BJ (cell line): ENCODE measurements around the gene LRRC51. TPM values are rescaled to one million over a fixed set of nuclear protein-coding genes. Genes with fewer than 3 reads are reported as not detected.

Source experiments
- CTCF ChIA-PET: fragments of 350-600 bp; formaldehyde crosslinking; extraction: SDS; loops from one replicate; lab custom pipeline; 2021; ENCODE audit warnings: antibody characterized with exemption, inconsistent platforms; lab: Yijun Ruan, JAX
- POLR2A ChIA-PET: fragments of 300-600 bp; sonication (Branson Sonifier 250); formaldehyde crosslinking; extraction: SDS; loops from one replicate; lab custom pipeline; 2021; ENCODE audit warnings: antibody characterized with exemption; lab: Charles Lee
- DNase-seq: peaks from one replicate; pipeline ENCODE4 v3.0.0-alpha.2; 2011; ENCODE audit warnings: low read depth
- H3K27me3 ChIP-seq: 2 replicates; pipeline ENCODE4 v1.6.0; 2011; ENCODE audit warnings: low read length; ENCODE audit not compliant: control insufficient read depth, insufficient read depth
- H3K36me3 ChIP-seq: 2 replicates; pipeline ENCODE4 v1.5.1; 2011; ENCODE audit warnings: low read length; ENCODE audit not compliant: control insufficient read depth, insufficient read depth
- H3K4me3 ChIP-seq: 2 replicates; pipeline ENCODE4 v1.5.1; 2011; ENCODE audit warnings: low read depth, mild to moderate bottlenecking, control low read depth, low read length
- CTCF ChIP-seq: IDR thresholded peaks from 2 replicates; pipeline ENCODE4 v1.5.1; 2011; ENCODE audit warnings: low read depth, mild to moderate bottlenecking, control low read depth, inconsistent platforms, low read length, moderate library complexity; ENCODE audit not compliant: insufficient read depth
- polyA plus RNA-seq: library from polyadenylated mRNA; depleted of rRNA; stranded (reverse); fragments of >200 nt; gene quantifications from 2 replicates; pipeline ENCODE4 v1.2.3, GENCODE V29; 2011

Gene LRRC51
- polyA plus RNA-seq, 1 experiment = 9.8 TPM

DNA sequence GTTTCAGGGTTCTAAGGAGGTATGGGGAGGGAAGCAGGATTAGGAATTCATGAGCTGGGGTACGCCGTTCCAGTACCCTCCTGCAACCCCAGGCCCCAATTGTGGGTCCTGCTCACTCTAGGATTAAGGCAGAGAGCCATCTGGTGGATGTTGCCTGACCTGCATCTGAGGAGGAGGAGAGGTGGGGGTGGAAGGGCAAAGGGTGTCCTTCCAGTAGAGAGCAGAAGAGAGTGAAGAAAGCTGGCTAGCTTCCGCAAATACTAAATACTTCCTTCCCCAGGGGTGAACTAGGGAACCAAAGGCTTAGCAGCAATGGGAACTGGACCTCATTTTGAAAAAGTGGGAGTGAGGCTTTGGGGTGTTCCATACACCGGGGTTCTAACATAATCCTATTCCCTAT, 10.6 kb downstream of the LRRC51 start:
- POLR2A ChIA-PET = interaction anchor here (1.1 kb wide), 1 partner anchor 52 kb away, joined by 3 read pairs; no protein-coding TSS in a partner anchor
- no peak overlapping the region for H3K4me3 ChIP-seq
- peak; percentile 90 for TF ChIP-seq CTCF
- CTCF ChIA-PET = interaction anchor here (0.6 to 6.8 kb wide), 32 partner anchors 9 to 339 kb away, joined by 3 to 209 read pairs (median 6); partner anchors contain the start of genes LAMTOR1, RNF121 and XNDC1N
- peaks cover 4% of the 10 kb centered on the region for H3K36me3 ChIP-seq
- no peak for DNase-seq
- no peaks in the 10 kb centered on the region for H3K27me3 ChIP-seq

GRCh38 chr11:72098741-72099140, 18.1 kb downstream of the LRRC51 start:
- ChIA-PET CTCF (interaction anchor here (0.7 to 6.4 kb wide), 7 partner anchors 45 to 336 kb away, joined by 3 to 43 read pairs (median 5); partner anchors contain the start of gene CLPB), POLR2A (no interaction called here)
- no peak for DNase-seq

DNA sequence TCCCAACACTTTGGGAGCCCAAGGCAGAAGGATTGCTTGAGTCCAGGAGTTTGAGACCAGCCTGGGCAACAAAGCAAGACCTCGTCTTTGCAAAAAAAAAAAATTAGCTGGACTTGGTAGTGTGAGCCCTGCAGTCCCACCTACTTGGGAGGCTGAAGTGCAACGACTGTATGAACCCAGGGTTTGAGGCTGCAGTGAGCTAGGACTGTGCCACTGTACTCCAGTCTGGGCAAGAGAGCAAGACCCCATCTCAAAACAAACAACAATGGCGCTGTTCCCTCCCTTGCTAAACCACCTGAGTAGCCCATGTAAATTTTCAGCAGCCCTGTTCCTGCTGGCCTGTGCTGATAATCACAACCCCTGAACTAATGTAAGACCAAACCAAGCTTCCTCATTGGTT, 19.4 kb downstream of the LRRC51 start:
- Histone ChIP-seq H3K4me3 (no peak overlapping the region), H3K27me3 (no peaks in the 10 kb centered on the region), H3K36me3 (peaks cover 15% of the 10 kb centered on the region)
- CTCF ChIA-PET = interaction anchor here (0.8 to 6.4 kb wide), 7 partner anchors 9 to 123 kb away, joined by 3 to 49 read pairs (median 5); no protein-coding TSS in a partner anchor
- POLR2A ChIA-PET = interaction anchor here (1.0 kb wide), 1 partner anchor 13 kb away, joined by 3 read pairs; the partner anchor contains the start of gene ANAPC15
- no peak for DNase-seq
- no peak for TF ChIP-seq CTCF

More at GRCh38 chr11:72098741-72099140, 18.1 kb downstream of the LRRC51 start:
- H3K36me3 ChIP-seq = peaks cover 15% of the 10 kb centered on the region
- H3K4me3 ChIP-seq = no peak overlapping the region
- no peaks in the 10 kb centered on the region for H3K27me3 ChIP-seq
- no peak for TF ChIP-seq CTCF

DNA sequence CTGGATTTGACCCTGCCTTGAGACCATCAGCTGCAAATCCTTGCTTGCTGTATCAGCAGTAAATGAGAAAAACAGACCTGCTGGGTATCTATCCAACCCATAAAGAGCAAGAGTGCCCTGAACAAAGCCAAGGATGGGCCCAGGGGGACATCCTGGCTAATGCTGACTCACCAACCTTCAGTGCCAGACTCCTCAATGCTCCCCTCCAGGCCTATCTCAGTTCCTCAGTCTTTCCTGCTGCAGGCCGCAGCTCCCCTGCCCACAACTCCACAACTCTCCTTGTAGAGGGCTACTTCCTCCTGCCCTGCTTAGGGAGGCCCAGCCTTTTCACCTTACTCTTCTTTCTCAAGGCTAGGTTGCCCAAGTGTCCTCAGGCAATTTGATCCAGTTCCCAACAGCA, 19.8 kb downstream of the LRRC51 start:
- Histone ChIP-seq H3K4me3 (no peak overlapping the region), H3K27me3 (no peaks in the 10 kb centered on the region), H3K36me3 (peaks cover 15% of the 10 kb centered on the region)
- CTCF ChIA-PET = interaction anchor here (0.8 to 6.4 kb wide), 7 partner anchors 9 to 123 kb away, joined by 3 to 49 read pairs (median 6); no protein-coding TSS in a partner anchor
- DNase-seq = no peak
- no peak for TF ChIP-seq CTCF
- POLR2A ChIA-PET = interaction anchor here (1.0 kb wide), 1 partner anchor 12 kb away, joined by 3 read pairs; the partner anchor contains the start of gene ANAPC15

DNA sequence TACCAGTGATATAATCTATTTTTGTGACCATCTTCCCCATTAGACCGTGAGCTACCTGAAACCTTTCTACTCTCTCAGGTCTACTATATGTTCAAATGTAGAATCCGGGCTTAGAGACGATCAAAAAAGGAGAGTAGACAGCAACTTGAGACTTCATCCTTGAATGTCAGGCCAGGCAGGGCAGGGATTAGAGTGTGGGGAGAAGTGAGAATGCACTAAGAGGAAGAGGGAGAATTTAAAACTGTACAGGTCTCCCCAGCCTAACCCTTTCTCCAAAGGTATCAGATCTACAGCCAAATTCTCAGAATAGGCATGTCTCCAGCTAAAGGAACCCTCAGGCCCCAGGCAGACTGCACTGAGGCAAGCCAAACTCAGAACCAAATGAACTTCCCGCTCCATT, 21.5 kb downstream of the LRRC51 start:
- CTCF ChIA-PET = interaction anchor here (1.5 to 6.4 kb wide), 5 partner anchors 11 to 136 kb away, joined by 4 to 49 read pairs (median 9); no protein-coding TSS in a partner anchor

More for the DNA sequence above, 21.5 kb downstream of the LRRC51 start:
- POLR2A ChIA-PET = no interaction called here
- no peaks in the 10 kb centered on the region for H3K27me3 ChIP-seq
- DNase-seq = no peak
- H3K36me3 ChIP-seq = peaks cover 15% of the 10 kb centered on the region
- TF ChIP-seq CTCF = no peak
- H3K4me3 ChIP-seq = peak overlapping the region; percentile 65
